ENCODE data around the gene MLPH.
A peak's percentile ranks its signal among the peaks of the same experiment; 100 is the strongest.

Gene MLPH

GRCh38 chr2:237546040-237546875 is 59.2 kb downstream of the MLPH start:
- peak overlapping the region; percentile 23; the same call in 1 of the 2 replicates for H3K27ac ChIP-seq
- TF ChIP-seq CTCF (IDR thresholded peaks at IDR 0.05), result no peak
- TF ChIP-seq ZFX (IDR thresholded peaks at IDR 0.05; ENCODE audit: borderline replicate concordance), result no peak

- 0 out of 2 replicates have a peak overlapping the region, but pooled peaks have one; percentile 23 for H3K27ac ChIP-seq
- TF ChIP-seq CTCF (IDR thresholded peaks at IDR 0.05), result no peak
- TF ChIP-seq ZFX (IDR thresholded peaks at IDR 0.05; ENCODE audit: borderline replicate concordance), result no peak
Observed at GRCh38 chr2:237546876-237547395, 59.9 kb downstream of the MLPH start.

- TF ChIP-seq ZFX (IDR thresholded peaks at IDR 0.05; ENCODE audit: borderline replicate concordance) (no peak), CTCF (IDR thresholded peaks at IDR 0.05) (no peak)
- peak overlapping the region; percentile 8; the same call in 1 of the 2 replicates for H3K27ac ChIP-seq
Observed at GRCh38 chr2:237547841-237548416, 60.9 kb downstream of the MLPH start.

- no peak overlapping the region; the same call in 1 of the 2 replicates for H3K27ac ChIP-seq
- TF ChIP-seq CTCF (IDR thresholded peaks at IDR 0.05) (no peak), ZFX (IDR thresholded peaks at IDR 0.05; ENCODE audit: borderline replicate concordance) (no peak)
Observed at GRCh38 chr2:237549216-237549615, 62.2 kb downstream of the MLPH start.

GRCh38 chr2:237549643-237550415 is 62.8 kb downstream of the MLPH start:
- H3K27ac ChIP-seq, result peak overlapping the region; percentile 46; the same call in 1 of the 2 replicates
- TF ChIP-seq ZFX (IDR thresholded peaks at IDR 0.05; ENCODE audit: borderline replicate concordance), result no peak

GRCh38 chr2:237551071-237551574 is 64.1 kb downstream of the MLPH start:
- TF ChIP-seq ZFX (IDR thresholded peaks at IDR 0.05; ENCODE audit: borderline replicate concordance) (no peak), CTCF (IDR thresholded peaks at IDR 0.05) (no peak)

GRCh38 chr2:237552908-237553307 is 65.9 kb downstream of the MLPH start:
- TF ChIP-seq ZFX (IDR thresholded peaks at IDR 0.05; ENCODE audit: borderline replicate concordance) (no peak), CTCF (IDR thresholded peaks at IDR 0.05) (no peak)
- H3K27ac ChIP-seq, result peak overlapping the region; percentile 46; the same call in 1 of the 2 replicates

More at GRCh38 chr2:237551071-237551574, 64.1 kb downstream of the MLPH start:
- peak overlapping the region; percentile 46; the same call in 1 of the 2 replicates for H3K27ac ChIP-seq

Data from 22Rv1 (cell line).